HCT116 (cell line): ENCODE data around the gene AGAP1. TPM values are rescaled to one million over a fixed set of nuclear protein-coding genes. Genes with fewer than 3 reads are reported as not detected.

Experiments used
- ATAC-seq: fragments of 200-7000 bp; cut with Tn5 transposase; 2 replicates; pipeline ENCODE4 v1.9.1; 2020; ENCODE audit warnings: mild to moderate bottlenecking, moderate library complexity
- BruUV-seq: library from RNA; stranded (reverse); fragments of 400-500 nt; replicated peaks from 2 replicates; lab custom pipeline; 2021; lab: Mats Ljungman, UMichigan
- CTCF ChIA-PET: fragments of 300-600 bp; sonication (Branson Sonifier 250); formaldehyde crosslinking; loops from one replicate; lab custom pipeline; 2021; ENCODE audit warnings: antibody characterized with exemption; lab: Charles Lee
- POLR2A ChIA-PET: fragments of 300-600, 350-600 bp; sonication (Branson Sonifier 250); formaldehyde crosslinking; loops from one replicate; lab custom pipeline; 2021; ENCODE audit warnings: antibody characterized with exemption; lab: Charles Lee
- RAD21 ChIA-PET, 2 experiments: fragments of 300-600 bp; sonication (Branson Sonifier 250); formaldehyde crosslinking; loops; one replicate each; lab custom pipeline; 2023; ENCODE audit warnings: low total read pairs in 2 of 2; ENCODE audit not compliant: uncharacterized antibody in 2 of 2, unreplicated experiment in 2 of 2, low non-redundant PET in 1 of 2; lab: Charles Lee
- DNase-seq: peaks from one replicate; pipeline ENCODE4 v3.0.0-alpha.2; 2010; ENCODE audit warnings: low read depth, low spot score
- H2AFZ ChIP-seq: fragments of 200-600 bp; shearing (Covaris generic), sonication (generic); 2 replicates; pipeline ENCODE4 v1.6.1; 2017; ENCODE audit warnings: low read depth, mixed run types, mixed read lengths, antibody characterized with exemption, low read length; ENCODE audit not compliant: poor library complexity, severe bottlenecking
- H3K27ac ChIP-seq: 2 replicates; pipeline ENCODE4 v1.5.1; 2012; ENCODE audit warnings: low read depth, low read length
- H3K27me3 ChIP-seq: fragments of 200-600 bp; sonication (generic); 2 replicates; pipeline ENCODE4 v1.6.1; 2016; ENCODE audit warnings: mixed run types, low read length, mixed read lengths; ENCODE audit not compliant: insufficient read depth
- H3K36me3 ChIP-seq, 2 experiments: fragments of 200-500 bp in 1 of 2; fragments of 200-600 bp in 1 of 2; sonication (Bioruptor generic) in 1 of 2; sonication (generic) in 1 of 2; 2 replicates each; pipeline versions ENCODE4 v1.5.1 to v1.6.1; 2014 to 2016; ENCODE audit warnings: low read length in 2 of 2, inconsistent platforms in 1 of 2, mixed read lengths in 1 of 2, mixed run types in 1 of 2; ENCODE audit not compliant: insufficient read depth in 2 of 2, control insufficient read depth in 1 of 2
- H3K4me1 ChIP-seq, 2 experiments: fragments of 200-600 bp in 1 of 2; sonication (generic) in 1 of 2; 2 replicates each; pipeline versions ENCODE4 v1.5.1 to v1.6.1; 2012 to 2017; ENCODE audit warnings: low read length in 2 of 2, inconsistent platforms in 1 of 2, mild to moderate bottlenecking in 1 of 2, mixed read lengths in 1 of 2, mixed run types in 1 of 2, moderate library complexity in 1 of 2; ENCODE audit not compliant: insufficient read depth in 2 of 2, control insufficient read depth in 1 of 2
- H3K4me2 ChIP-seq: fragments of 200-600 bp; sonication (generic); 2 replicates; pipeline ENCODE4 v1.6.1; 2017; ENCODE audit warnings: mixed run types, low read length, mixed read lengths
- H3K4me3 ChIP-seq, 2 experiments: fragments of 200-600 bp in 1 of 2; sonication (generic) in 1 of 2; replicated peaks in 1 of 2; 2 replicates each; pipeline ENCODE4 v1.5.1; 2011 to 2016; ENCODE audit warnings: low read length in 2 of 2, control low read depth in 1 of 2, low read depth in 1 of 2, mild to moderate bottlenecking in 1 of 2, mixed read lengths in 1 of 2, mixed run types in 1 of 2
- H3K79me2 ChIP-seq: fragments of 200-600 bp; sonication (generic); 2 replicates; pipeline ENCODE4 v1.6.1; 2017; ENCODE audit warnings: mild to moderate bottlenecking, mixed run types, low read length, moderate library complexity, mixed read lengths; ENCODE audit not compliant: insufficient read depth
- H3K9ac ChIP-seq: fragments of 200-600 bp; sonication (generic); 2 replicates; pipeline ENCODE4 v1.6.1; 2016; ENCODE audit warnings: low read length, mixed read lengths
- H3K9me2 ChIP-seq: fragments of 200-600 bp; sonication (generic), shearing (Covaris generic); 2 replicates; pipeline ENCODE4 v1.6.1; 2017; ENCODE audit warnings: mixed run types, mild to moderate bottlenecking, moderate library complexity; ENCODE audit not compliant: insufficient read depth
- H3K9me3 ChIP-seq, 2 experiments: fragments of 200-500 bp in 1 of 2; fragments of 200-600 bp in 1 of 2; sonication (Bioruptor generic) in 1 of 2; sonication (generic) in 1 of 2; 2 replicates each; pipeline ENCODE4 v1.6.1; 2014 to 2017; ENCODE audit warnings: low read length in 2 of 2, mixed read lengths in 2 of 2, inconsistent platforms in 1 of 2, low read depth in 1 of 2, mild to moderate bottlenecking in 1 of 2, mixed run types in 1 of 2, moderate library complexity in 1 of 2; ENCODE audit not compliant: control insufficient read depth in 1 of 2, insufficient read depth in 1 of 2
- H4K20me1 ChIP-seq: fragments of 200-600 bp; sonication (generic), shearing (Covaris generic); 2 replicates; pipeline ENCODE4 v1.6.1; 2017; ENCODE audit warnings: mixed run types, mild to moderate bottlenecking, moderate library complexity; ENCODE audit not compliant: insufficient read depth
- ATF3 ChIP-seq: IDR thresholded peaks from 2 replicates; pipeline ENCODE4 v1.6.1; 2012
- CBX3 ChIP-seq: IDR thresholded peaks from 2 replicates; pipeline ENCODE4 v1.6.1; 2012; ENCODE audit warnings: low read depth
- CEBPB ChIP-seq: IDR thresholded peaks from 2 replicates; pipeline ENCODE4 v1.6.1; 2012; ENCODE audit warnings: low read depth
- EGR1 ChIP-seq: IDR thresholded peaks from 2 replicates; pipeline ENCODE4 v1.6.1; 2012; ENCODE audit warnings: low read depth
- ELF1 ChIP-seq: IDR thresholded peaks from 2 replicates; pipeline ENCODE4 v1.6.1; 2012; ENCODE audit warnings: low read depth, borderline replicate concordance
- EZH2 ChIP-seq: fragments of 200-600 bp; sonication (generic); IDR thresholded peaks from 2 replicates; pipeline ENCODE4 v1.6.1; 2017; ENCODE audit warnings: antibody characterized with exemption, mixed run types
- EZH2phosphoT487 ChIP-seq: fragments of 200-600 bp; IDR thresholded peaks from 2 replicates; pipeline ENCODE4 v1.6.1; 2018; ENCODE audit warnings: antibody characterized with exemption, borderline replicate concordance
- RAD21 ChIP-seq: IDR thresholded peaks from 2 replicates; pipeline ENCODE4 v1.6.1; 2012; ENCODE audit warnings: low read depth, mild to moderate bottlenecking
- SIN3A ChIP-seq: IDR thresholded peaks from 2 replicates; pipeline ENCODE4 v1.6.1; 2012; ENCODE audit warnings: low read depth
- SP1 ChIP-seq: IDR thresholded peaks from 2 replicates; pipeline ENCODE4 v1.6.1; 2012; ENCODE audit warnings: low read depth
- SRF ChIP-seq: IDR thresholded peaks from 2 replicates; pipeline ENCODE4 v1.6.1; 2012; ENCODE audit warnings: low read depth
- YY1 ChIP-seq: IDR thresholded peaks from 2 replicates; pipeline ENCODE4 v1.6.1; 2011; ENCODE audit warnings: low read length, low read depth, moderate library complexity, mild to moderate bottlenecking; ENCODE audit not compliant: insufficient replicate concordance; ENCODE audit errors: extremely low read depth
- ZFX ChIP-seq: fragments of 450-650 bp; IDR thresholded peaks from 2 replicates; pipeline ENCODE4 v1.6.1; 2017
- ZNF274 ChIP-seq: fragments of 200-500 bp; sonication (Bioruptor generic); IDR thresholded peaks from 2 replicates; pipeline ENCODE4 v1.6.1; 2014; ENCODE audit warnings: mild to moderate bottlenecking, low read depth, low read length, inconsistent platforms
- intact Hi-C: fragments of 100-400 bp; cut with micrococcal nuclease; formaldehyde crosslinking; loops from 2 replicates; pipeline ENCODE4 v1.10.0; 2022
- total RNA-seq: library from RNA; stranded (reverse); gene quantifications from one replicate; pipeline ENCODE4 v1.2.1, GENCODE V29; 2021; ENCODE audit not compliant: unreplicated experiment
- TF ChIP-seq, protein P1 (sequence below), 3 experiments: fragments of 200-600 bp in 1 of 3; sonication (generic) in 1 of 3; IDR thresholded peaks in 2 of 3; conservative IDR thresholded peaks in 1 of 3; 2 replicates each; pipeline ENCODE4 v1.5.1; 2012 to 2017; ENCODE audit warnings: low read depth in 2 of 3, low read length in 2 of 3, antibody characterized with exemption in 1 of 3, borderline replicate concordance in 1 of 3, control low read depth in 1 of 3, mild to moderate bottlenecking in 1 of 3, mixed read lengths in 1 of 3, mixed run types in 1 of 3, moderate library complexity in 1 of 3; ENCODE audit not compliant: insufficient read depth in 1 of 3
- TF ChIP-seq, protein P2 (sequence below): IDR thresholded peaks from 2 replicates; pipeline ENCODE4 v1.6.1; 2012; ENCODE audit warnings: low read depth
- TF ChIP-seq, protein P3 (sequence below): IDR thresholded peaks from 2 replicates; pipeline ENCODE4 v1.6.1; 2012

The AGAP1 gene
- total RNA-seq, 1 experiment from 2014 or later: 43.8 TPM

GRCh38 chr2:235579128-235579527 is 85.3 kb downstream of the AGAP1 start:
- ChIA-PET CTCF (no interaction called here), POLR2A (no interaction called here), RAD21 (no interaction called here)
- no peak overlapping the region for H3K4me3 ChIP-seq
- H2AFZ ChIP-seq: no peak overlapping the region
- H3K36me3 ChIP-seq: no peaks in the 10 kb centered on the region
- TF ChIP-seq SIN3A: no peak
- TF ChIP-seq ATF3: no peak
- TF ChIP-seq RAD21: no peak
- TF ChIP-seq YY1: no peak
- no peak for TF ChIP-seq ZFX
- TF ChIP-seq CBX3: no peak
- TF ChIP-seq EZH2phosphoT487: no peak
- no peak for TF ChIP-seq SRF
- no peak for TF ChIP-seq ELF1
- TF ChIP-seq, protein P1, sequence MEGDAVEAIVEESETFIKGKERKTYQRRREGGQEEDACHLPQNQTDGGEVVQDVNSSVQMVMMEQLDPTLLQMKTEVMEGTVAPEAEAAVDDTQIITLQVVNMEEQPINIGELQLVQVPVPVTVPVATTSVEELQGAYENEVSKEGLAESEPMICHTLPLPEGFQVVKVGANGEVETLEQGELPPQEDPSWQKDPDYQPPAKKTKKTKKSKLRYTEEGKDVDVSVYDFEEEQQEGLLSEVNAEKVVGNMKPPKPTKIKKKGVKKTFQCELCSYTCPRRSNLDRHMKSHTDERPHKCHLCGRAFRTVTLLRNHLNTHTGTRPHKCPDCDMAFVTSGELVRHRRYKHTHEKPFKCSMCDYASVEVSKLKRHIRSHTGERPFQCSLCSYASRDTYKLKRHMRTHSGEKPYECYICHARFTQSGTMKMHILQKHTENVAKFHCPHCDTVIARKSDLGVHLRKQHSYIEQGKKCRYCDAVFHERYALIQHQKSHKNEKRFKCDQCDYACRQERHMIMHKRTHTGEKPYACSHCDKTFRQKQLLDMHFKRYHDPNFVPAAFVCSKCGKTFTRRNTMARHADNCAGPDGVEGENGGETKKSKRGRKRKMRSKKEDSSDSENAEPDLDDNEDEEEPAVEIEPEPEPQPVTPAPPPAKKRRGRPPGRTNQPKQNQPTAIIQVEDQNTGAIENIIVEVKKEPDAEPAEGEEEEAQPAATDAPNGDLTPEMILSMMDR (IDR thresholded peaks at IDR 0.05 in 2 of 3, conservative IDR thresholded peaks at IDR 0.05 in 1 of 3; ENCODE audit: borderline replicate concordance in 1 of 3, insufficient read depth in 1 of 3, low read depth in 2 of 3, low read length in 2 of 3): no peak
- TF ChIP-seq CEBPB: no peak
- no peak for TF ChIP-seq EGR1
- TF ChIP-seq, protein P2, sequence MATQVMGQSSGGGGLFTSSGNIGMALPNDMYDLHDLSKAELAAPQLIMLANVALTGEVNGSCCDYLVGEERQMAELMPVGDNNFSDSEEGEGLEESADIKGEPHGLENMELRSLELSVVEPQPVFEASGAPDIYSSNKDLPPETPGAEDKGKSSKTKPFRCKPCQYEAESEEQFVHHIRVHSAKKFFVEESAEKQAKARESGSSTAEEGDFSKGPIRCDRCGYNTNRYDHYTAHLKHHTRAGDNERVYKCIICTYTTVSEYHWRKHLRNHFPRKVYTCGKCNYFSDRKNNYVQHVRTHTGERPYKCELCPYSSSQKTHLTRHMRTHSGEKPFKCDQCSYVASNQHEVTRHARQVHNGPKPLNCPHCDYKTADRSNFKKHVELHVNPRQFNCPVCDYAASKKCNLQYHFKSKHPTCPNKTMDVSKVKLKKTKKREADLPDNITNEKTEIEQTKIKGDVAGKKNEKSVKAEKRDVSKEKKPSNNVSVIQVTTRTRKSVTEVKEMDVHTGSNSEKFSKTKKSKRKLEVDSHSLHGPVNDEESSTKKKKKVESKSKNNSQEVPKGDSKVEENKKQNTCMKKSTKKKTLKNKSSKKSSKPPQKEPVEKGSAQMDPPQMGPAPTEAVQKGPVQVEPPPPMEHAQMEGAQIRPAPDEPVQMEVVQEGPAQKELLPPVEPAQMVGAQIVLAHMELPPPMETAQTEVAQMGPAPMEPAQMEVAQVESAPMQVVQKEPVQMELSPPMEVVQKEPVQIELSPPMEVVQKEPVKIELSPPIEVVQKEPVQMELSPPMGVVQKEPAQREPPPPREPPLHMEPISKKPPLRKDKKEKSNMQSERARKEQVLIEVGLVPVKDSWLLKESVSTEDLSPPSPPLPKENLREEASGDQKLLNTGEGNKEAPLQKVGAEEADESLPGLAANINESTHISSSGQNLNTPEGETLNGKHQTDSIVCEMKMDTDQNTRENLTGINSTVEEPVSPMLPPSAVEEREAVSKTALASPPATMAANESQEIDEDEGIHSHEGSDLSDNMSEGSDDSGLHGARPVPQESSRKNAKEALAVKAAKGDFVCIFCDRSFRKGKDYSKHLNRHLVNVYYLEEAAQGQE: no peak
- TF ChIP-seq SP1: no peak
- no peak for TF ChIP-seq EZH2
- TF ChIP-seq ZNF274: no peak
- TF ChIP-seq, protein P3, sequence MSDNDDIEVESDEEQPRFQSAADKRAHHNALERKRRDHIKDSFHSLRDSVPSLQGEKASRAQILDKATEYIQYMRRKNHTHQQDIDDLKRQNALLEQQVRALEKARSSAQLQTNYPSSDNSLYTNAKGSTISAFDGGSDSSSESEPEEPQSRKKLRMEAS: no peak
- H3K9me2 ChIP-seq: no peaks in the 10 kb centered on the region
- DNase-seq (no peak), ATAC-seq (no peak)
- 0 out of 2 replicates have a peak, but pooled peaks cover 7% of the 10 kb centered on the region for H4K20me1 ChIP-seq
- no peaks in the 10 kb centered on the region for H3K4me1 ChIP-seq
- H3K4me2 ChIP-seq: no peak overlapping the region
- no peaks in the 10 kb centered on the region for H3K9me3 ChIP-seq
- H3K79me2 ChIP-seq: peaks cover 94% of the 10 kb centered on the region
- H3K27ac ChIP-seq: no peak overlapping the region
- no TSS peak for BruUV-seq
- intact Hi-C loops: no loop called here
- H3K9ac ChIP-seq: no peak overlapping the region
- H3K27me3 ChIP-seq: no peaks in the 10 kb centered on the region
